ENCODE results near the gene HSPG2. TPM values are rescaled to one million over a fixed set of nuclear protein-coding genes. Genes with fewer than 3 reads are reported as not detected.

The HSPG2 gene
- total and polyA plus RNA-seq, 9 donors: 27.3 to 294 (median 92.6) TPM

GRCh38 chr1:21888500-21888899 lies 48.6 kb downstream of the HSPG2 start:
- WGBS, 3 donors: 89 to 95% (median 90%) methylated on average over 12 of the region's 12 CpGs
- Histone ChIP-seq H3K4me3 (no peak overlapping the region), H3K27me3 (no peaks in the 10 kb centered on the region), H3K36me3 (no peaks in the 10 kb centered on the region), H3K9me3 (no peaks in the 10 kb centered on the region), H3K27ac (no peak overlapping the region), H3K4me1 (ENCODE audit: insufficient read depth) (no peaks in the 10 kb centered on the region)
- TF ChIP-seq POLR2A (IDR thresholded peaks at IDR 0.05) (no peak), CTCF (IDR thresholded peaks at IDR 0.05) (no peak)
- no peak for DNase-seq
- intact Hi-C loops (cut with DNase I): loop anchor here in 1 of 4 donors (10.0 kb wide), 1 partner anchor 1044 kb away; no protein-coding TSS in a partner anchor

- no peak overlapping the region for H3K27ac ChIP-seq
- WGBS, 3 donors: 88 to 92% (median 92%) methylated on average over 11 of the region's 11 CpGs
- DNase-seq: no peak
- H3K4me1 ChIP-seq (ENCODE audit: insufficient read depth): no peaks in the 10 kb centered on the region
- no peak for TF ChIP-seq EP300 (IDR thresholded peaks at IDR 0.05)
- no peak for TF ChIP-seq CTCF (IDR thresholded peaks at IDR 0.05)
- TF ChIP-seq POLR2A (IDR thresholded peaks at IDR 0.05): no peak
- H3K27me3 ChIP-seq: no peaks in the 10 kb centered on the region
- no peak overlapping the region for H3K4me3 ChIP-seq
- no peaks in the 10 kb centered on the region for H3K36me3 ChIP-seq
- H3K9me3 ChIP-seq: no peaks in the 10 kb centered on the region
- intact Hi-C loops (cut with DNase I): loop anchor here in 1 of 4 donors (10.0 kb wide), 1 partner anchor 1043 kb away; no protein-coding TSS in a partner anchor
Observed at GRCh38 chr1:21887796-21888195, 49.3 kb downstream of the HSPG2 start.

GRCh38 chr1:21887216-21887736 lies 49.8 kb downstream of the HSPG2 start:
- TF ChIP-seq CTCF (IDR thresholded peaks at IDR 0.05) (no peak), POLR2A (IDR thresholded peaks at IDR 0.05) (no peak), EP300 (IDR thresholded peaks at IDR 0.05) (no peak)
- no peak overlapping the region for H3K4me3 ChIP-seq
- DNase-seq: peak in 1 of 5 donors; percentile 25
- intact Hi-C loops (cut with DNase I): loop anchor here in 1 of 4 donors (10.0 kb wide), 1 partner anchor 1042 kb away; no protein-coding TSS in a partner anchor
- H3K36me3 ChIP-seq: no peaks in the 10 kb centered on the region
- H3K4me1 ChIP-seq (ENCODE audit: insufficient read depth): no peaks in the 10 kb centered on the region
- H3K27ac ChIP-seq: no peak overlapping the region
- no peaks in the 10 kb centered on the region for H3K27me3 ChIP-seq
- no peaks in the 10 kb centered on the region for H3K9me3 ChIP-seq
- WGBS, 3 donors: 89 to 90% (median 89%) methylated on average over 26 of the region's 26 CpGs

GRCh38 chr1:21886486-21887215 lies 50.5 kb downstream of the HSPG2 start:
- 86 to 87% (median 86%) methylated on average over 15 of the region's 15 CpGs for WGBS, 3 donors
- Histone ChIP-seq H3K27ac (no peak overlapping the region), H3K36me3 (no peaks in the 10 kb centered on the region), H3K27me3 (no peaks in the 10 kb centered on the region), H3K9me3 (no peaks in the 10 kb centered on the region), H3K4me1 (ENCODE audit: insufficient read depth) (no peaks in the 10 kb centered on the region), H3K4me3 (no peak overlapping the region)
- no peak for DNase-seq
- TF ChIP-seq CTCF (IDR thresholded peaks at IDR 0.05): no peak
- TF ChIP-seq EP300 (IDR thresholded peaks at IDR 0.05): no peak
- TF ChIP-seq POLR2A (IDR thresholded peaks at IDR 0.05): no peak
- intact Hi-C loops (cut with DNase I): loop anchor here in 1 of 4 donors (10.0 kb wide), 1 partner anchor 1042 kb away; no protein-coding TSS in a partner anchor

All from ovary (tissue), 9 donors.